H9 (cell line): Measurements from ENCODE around the gene CDCP1. TPM values are rescaled to one million over a fixed set of nuclear protein-coding genes. Genes with fewer than 3 reads are reported as not detected.
"Not testable (repeated sequence)": the region's sequence is repeated elsewhere in the genome, so short reads cannot be mapped to it uniquely, and the experiment has no call there.

Experiments used
- DNase-seq: peaks from one replicate; pipeline ENCODE4 v3.0.0-alpha.2; 2017
- H2AFZ ChIP-seq: one replicate; pipeline ENCODE4 v1.6.1; 2013; ENCODE audit warnings: mild to moderate bottlenecking, low read length, control low read depth, moderate library complexity
- H2AK5ac ChIP-seq: 2 replicates; pipeline ENCODE4 v1.6.1; 2013; ENCODE audit warnings: low read length, control low read depth, mixed read lengths; ENCODE audit not compliant: insufficient read length
- H2BK120ac ChIP-seq: one replicate; pipeline ENCODE4 v1.6.1; 2013; ENCODE audit warnings: low read depth, mild to moderate bottlenecking, low read length, control low read depth, inconsistent platforms; ENCODE audit not compliant: poor library complexity, severe bottlenecking
- H2BK12ac ChIP-seq: 2 replicates; pipeline ENCODE4 v1.6.1; 2013; ENCODE audit warnings: low read length, control low read depth, mixed read lengths, low read depth; ENCODE audit not compliant: insufficient read length
- H2BK15ac ChIP-seq: 2 replicates; pipeline ENCODE4 v1.6.1; 2013; ENCODE audit warnings: low read depth, low read length, control low read depth
- H2BK20ac ChIP-seq: one replicate; pipeline ENCODE4 v1.6.1; 2013; ENCODE audit warnings: low read depth, mild to moderate bottlenecking, low read length, control low read depth, inconsistent platforms; ENCODE audit not compliant: poor library complexity, severe bottlenecking
- H2BK5ac ChIP-seq: 2 replicates; pipeline ENCODE4 v1.6.1; 2013; ENCODE audit warnings: low read length, control low read depth, mixed read lengths; ENCODE audit not compliant: insufficient read length
- H3K14ac ChIP-seq: 2 replicates; pipeline ENCODE4 v1.6.1; 2013; ENCODE audit warnings: low read length, control low read depth; ENCODE audit not compliant: insufficient read depth
- H3K18ac ChIP-seq: 2 replicates; pipeline ENCODE4 v1.6.1; 2013; ENCODE audit warnings: low read depth, mild to moderate bottlenecking, mixed read lengths, low read length, control low read depth; ENCODE audit not compliant: insufficient read length
- H3K23ac ChIP-seq: 2 replicates; pipeline ENCODE4 v1.6.1; 2013; ENCODE audit warnings: low read length, control low read depth, mixed read lengths, low read depth; ENCODE audit not compliant: insufficient read length
- H3K23me2 ChIP-seq: 2 replicates; pipeline ENCODE4 v1.6.1; 2013; ENCODE audit warnings: low read depth, mild to moderate bottlenecking, mixed read lengths, low read length, control low read depth; ENCODE audit not compliant: insufficient read length, poor library complexity, severe bottlenecking
- H3K27ac ChIP-seq: 2 replicates; pipeline ENCODE4 v1.5.1; 2013; ENCODE audit warnings: low read length, control low read depth, mixed read lengths, low read depth; ENCODE audit not compliant: insufficient read length
- H3K27me3 ChIP-seq: 2 replicates; pipeline ENCODE4 v1.6.1; 2013; ENCODE audit warnings: low read length, control low read depth, inconsistent platforms; ENCODE audit not compliant: insufficient read depth
- H3K4ac ChIP-seq: 2 replicates; pipeline ENCODE4 v1.6.1; 2013; ENCODE audit warnings: low read depth, mild to moderate bottlenecking, control low read depth, inconsistent platforms, low read length, moderate library complexity
- H3K4me1 ChIP-seq: 2 replicates; pipeline ENCODE4 v1.6.1; 2013; ENCODE audit warnings: low read length, control low read depth, inconsistent platforms; ENCODE audit not compliant: insufficient read depth
- H3K4me2 ChIP-seq: 2 replicates; pipeline ENCODE4 v1.6.1; 2013; ENCODE audit warnings: low read length, control low read depth, mixed read lengths; ENCODE audit not compliant: insufficient read length, insufficient read depth
- H3K56ac ChIP-seq: 2 replicates; pipeline ENCODE4 v1.6.1; 2013; ENCODE audit warnings: low read depth, mild to moderate bottlenecking, mixed read lengths, low read length, control low read depth; ENCODE audit not compliant: insufficient read length
- H3K79me1 ChIP-seq: 2 replicates; pipeline ENCODE4 v1.6.1; 2013; ENCODE audit warnings: low read depth, mild to moderate bottlenecking, moderate library complexity, low read length, control low read depth, inconsistent platforms; ENCODE audit not compliant: insufficient read depth, poor library complexity, severe bottlenecking
- H3K79me2 ChIP-seq: 2 replicates; pipeline ENCODE4 v1.6.1; 2013; ENCODE audit warnings: low read length, control low read depth, inconsistent platforms; ENCODE audit not compliant: insufficient read depth
- H3K9ac ChIP-seq: 2 replicates; pipeline ENCODE4 v1.6.1; 2013; ENCODE audit warnings: low read length, control low read depth, mixed read lengths; ENCODE audit not compliant: insufficient read length; ENCODE audit errors: extremely low read depth
- H3K9me3 ChIP-seq: one replicate; pipeline ENCODE4 v1.6.1; 2013; ENCODE audit warnings: low read depth, low read length, inconsistent platforms; ENCODE audit not compliant: control insufficient read depth
- H3T11ph ChIP-seq: one replicate; pipeline ENCODE4 v1.6.1; 2013; ENCODE audit warnings: mild to moderate bottlenecking, low read length, control low read depth, inconsistent platforms
- H4K20me1 ChIP-seq: one replicate; pipeline ENCODE4 v1.6.1; 2013; ENCODE audit not compliant: control insufficient read depth, insufficient read length, insufficient read depth
- H4K5ac ChIP-seq: 2 replicates; pipeline ENCODE4 v1.6.1; 2013; ENCODE audit warnings: low read depth, mild to moderate bottlenecking, mixed read lengths, low read length, control low read depth; ENCODE audit not compliant: insufficient read length
- H4K8ac ChIP-seq: replicated peaks from 2 replicates; pipeline ENCODE4 v1.6.1; 2013; ENCODE audit warnings: low read length, control low read depth, mixed read lengths, low read depth; ENCODE audit not compliant: insufficient read length
- H4K91ac ChIP-seq: 2 replicates; pipeline ENCODE4 v1.6.1; 2013; ENCODE audit warnings: low read depth, mild to moderate bottlenecking, moderate library complexity, mixed read lengths, low read length, control low read depth; ENCODE audit not compliant: insufficient read length
- H3K27ac Mint-ChIP-seq, 3 experiments: 2 replicates in 2 of 3; 3 replicates in 1 of 3; pipeline ENCODE4 v1.8.0; 2020 to 2021; ENCODE audit warnings: mixed read lengths in 3 of 3, mild to moderate bottlenecking in 1 of 3, moderate library complexity in 1 of 3
- H3K27me3 Mint-ChIP-seq: 2 replicates; pipeline ENCODE4 v1.8.0; 2021; ENCODE audit warnings: low read depth, mild to moderate bottlenecking, moderate library complexity, mixed read lengths
- H3K36me3 Mint-ChIP-seq, 3 experiments: 2 replicates in 2 of 3; 3 replicates in 1 of 3; pipeline ENCODE4 v1.8.0; 2020 to 2021; ENCODE audit warnings: low read depth in 3 of 3, mixed read lengths in 3 of 3; ENCODE audit not compliant: insufficient read depth in 1 of 3
- H3K4me1 Mint-ChIP-seq, 2 experiments: 2 replicates each; pipeline ENCODE4 v1.8.0; 2020; ENCODE audit warnings: mixed read lengths in 2 of 2
- H3K4me3 Mint-ChIP-seq, 2 experiments: 2 replicates in 1 of 2; 3 replicates in 1 of 2; pipeline ENCODE4 v1.8.0; 2020 to 2021; ENCODE audit warnings: mild to moderate bottlenecking in 2 of 2, mixed read lengths in 2 of 2, moderate library complexity in 1 of 2
- H3K9me3 Mint-ChIP-seq, 2 experiments: 2 replicates in 1 of 2; 3 replicates in 1 of 2; pipeline ENCODE4 v1.8.0; 2020; ENCODE audit warnings: mild to moderate bottlenecking in 2 of 2, mixed read lengths in 2 of 2, moderate library complexity in 1 of 2
- WGBS: extraction: QIAGEN DNeasy Blood & Tissue Kit; methylation state at CpG from one replicate; pipeline ENCODE4 v1.1.7; 2013; ENCODE audit warnings: missing lambda C conversion rate, low lambda C conversion rate, mixed read lengths; ENCODE audit not compliant: insufficient read length; ENCODE audit errors: extremely low coverage; 5-methylcytosine and 5-hydroxymethylcytosine counted together
- total RNA-seq: library from RNA; stranded (reverse); gene quantifications from 2 replicates; pipeline ENCODE4 v1.2.1, GENCODE V29; 2021
- TF ChIP-seq, protein P1 (sequence below): fragments of 200-600 bp; sonication (generic); conservative IDR thresholded peaks from 3 replicates; pipeline ENCODE4 v1.8.0; 2021; ENCODE audit warnings: antibody characterized with exemption, mild to moderate bottlenecking

The CDCP1 gene
- total RNA-seq, 1 experiment from 2014 or later, result 12.9 TPM

DNA sequence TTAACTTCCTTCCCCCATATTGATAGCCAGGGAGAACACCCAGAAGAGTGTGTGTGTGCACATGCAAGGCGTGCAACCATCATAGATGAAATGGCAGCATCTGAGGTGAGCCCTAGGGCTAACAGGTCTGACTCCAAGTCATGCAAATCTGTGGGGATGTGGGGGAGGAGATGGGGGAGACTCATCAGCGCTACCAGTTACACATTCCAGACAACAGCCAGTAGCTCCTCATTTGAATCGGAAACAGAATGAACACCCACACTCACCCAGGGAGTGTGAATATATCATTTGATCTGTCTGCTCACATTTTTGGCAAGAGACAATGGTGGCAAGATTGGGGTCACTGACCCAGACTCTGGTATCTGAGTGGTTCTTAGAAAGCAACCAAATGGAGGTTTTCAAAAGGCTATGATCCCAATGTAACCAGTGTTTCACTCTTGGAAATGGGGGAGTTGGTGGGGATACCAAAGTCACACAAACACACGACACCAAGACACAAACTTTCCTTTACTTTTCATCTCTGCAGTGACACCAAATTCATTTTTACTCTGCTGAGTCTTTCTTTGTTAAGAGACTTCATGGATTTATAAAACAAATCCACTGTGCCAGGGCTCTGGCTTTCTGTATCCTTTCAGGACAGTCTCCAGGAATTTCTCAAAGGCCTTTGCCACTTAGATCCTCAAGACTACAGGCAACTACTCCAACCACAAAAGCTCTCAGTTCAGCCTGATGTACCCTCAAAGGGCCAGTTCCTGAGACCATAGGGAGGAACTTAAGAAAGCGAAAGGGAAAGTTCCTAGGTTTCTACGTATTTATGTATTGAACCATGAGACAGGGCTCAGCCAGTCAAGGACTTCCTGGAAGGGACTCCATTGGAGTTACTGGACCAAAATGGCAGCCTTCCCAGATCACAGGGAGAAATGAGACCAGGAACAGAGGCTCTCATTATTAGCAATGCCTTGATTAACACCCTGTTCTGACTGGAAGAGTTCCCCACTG lies 2.2 kb downstream of the CDCP1 start:
- Histone ChIP-seq H3K4me2 (no peak overlapping the region), H3K79me2 (no peaks in the 10 kb centered on the region; the same call in 1 of the 2 replicates), H3K4me1 (peaks cover 5% of the 10 kb centered on the region), H3K23me2 (peaks cover 16% of the 10 kb centered on the region), H3K4ac (no peak overlapping the region), H4K8ac (no peak overlapping the region), H3K23ac (no peak overlapping the region), H2BK5ac (no peak overlapping the region), H4K91ac (no peak overlapping the region), H3K18ac (no peak overlapping the region), H3K9ac (no peak overlapping the region), H3K79me1 (no peaks in the 10 kb centered on the region), H2BK15ac (no peak overlapping the region), H3K56ac (no peak overlapping the region), H2AFZ (no peak overlapping the region), H3T11ph (no peak overlapping the region), H3K27me3 (peaks cover 16% of the 10 kb centered on the region; the same call in 1 of the 2 replicates), H2AK5ac (no peak overlapping the region), H3K9me3 (no peaks in the 10 kb centered on the region), H4K20me1 (no peaks in the 10 kb centered on the region), H3K14ac (no peak overlapping the region), H2BK12ac (no peak overlapping the region), H4K5ac (no peak overlapping the region), H3K27ac (no peak overlapping the region), H2BK120ac (no peak overlapping the region), H2BK20ac (no peak overlapping the region)
- H3K36me3 Mint-ChIP-seq, result no peaks in the 10 kb centered on the region
- no CpG with 5 or more reads among the region's 6 CpGs for WGBS
- no peak overlapping the region for H3K27ac Mint-ChIP-seq
- H3K4me1 Mint-ChIP-seq, result peaks cover 30 to 35% of the 10 kb centered on the region in 2 experiments
- DNase-seq, result no peak
- H3K4me3 Mint-ChIP-seq, result no peak overlapping the region; a peak in 1 of 5 replicates
- TF ChIP-seq, protein P1, sequence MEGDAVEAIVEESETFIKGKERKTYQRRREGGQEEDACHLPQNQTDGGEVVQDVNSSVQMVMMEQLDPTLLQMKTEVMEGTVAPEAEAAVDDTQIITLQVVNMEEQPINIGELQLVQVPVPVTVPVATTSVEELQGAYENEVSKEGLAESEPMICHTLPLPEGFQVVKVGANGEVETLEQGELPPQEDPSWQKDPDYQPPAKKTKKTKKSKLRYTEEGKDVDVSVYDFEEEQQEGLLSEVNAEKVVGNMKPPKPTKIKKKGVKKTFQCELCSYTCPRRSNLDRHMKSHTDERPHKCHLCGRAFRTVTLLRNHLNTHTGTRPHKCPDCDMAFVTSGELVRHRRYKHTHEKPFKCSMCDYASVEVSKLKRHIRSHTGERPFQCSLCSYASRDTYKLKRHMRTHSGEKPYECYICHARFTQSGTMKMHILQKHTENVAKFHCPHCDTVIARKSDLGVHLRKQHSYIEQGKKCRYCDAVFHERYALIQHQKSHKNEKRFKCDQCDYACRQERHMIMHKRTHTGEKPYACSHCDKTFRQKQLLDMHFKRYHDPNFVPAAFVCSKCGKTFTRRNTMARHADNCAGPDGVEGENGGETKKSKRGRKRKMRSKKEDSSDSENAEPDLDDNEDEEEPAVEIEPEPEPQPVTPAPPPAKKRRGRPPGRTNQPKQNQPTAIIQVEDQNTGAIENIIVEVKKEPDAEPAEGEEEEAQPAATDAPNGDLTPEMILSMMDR, result no peak
- H3K9me3 Mint-ChIP-seq, result no peaks in the 10 kb centered on the region; a peak in 1 of 5 replicates
- H3K27me3 Mint-ChIP-seq, result peaks cover 61% of the 10 kb centered on the region

DNA sequence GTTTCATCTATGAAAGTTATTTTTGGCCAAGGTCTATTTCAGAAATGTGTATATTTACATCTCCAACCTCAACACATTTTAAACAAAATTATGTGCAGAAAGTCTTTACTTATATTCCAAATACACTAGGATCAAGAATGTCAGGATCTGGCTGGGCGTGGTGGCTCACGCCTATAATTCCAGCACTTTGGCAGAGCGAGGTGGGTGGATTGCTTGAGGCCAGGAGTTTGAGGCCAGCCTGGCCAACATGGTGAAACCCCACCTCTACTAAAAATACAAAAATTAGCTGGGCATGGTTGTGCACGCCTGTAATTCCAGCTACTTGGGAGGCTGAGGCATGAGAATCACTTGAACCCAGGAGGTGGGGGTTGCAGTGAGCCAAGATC lies 5.4 kb downstream of the CDCP1 start:
- not testable (repeated sequence) for H2BK20ac ChIP-seq, H3K23me2 ChIP-seq, H2BK5ac ChIP-seq, H3K14ac ChIP-seq, H4K5ac ChIP-seq, H3K56ac ChIP-seq, H3T11ph ChIP-seq, H3K4ac ChIP-seq, H3K9me3 Mint-ChIP-seq, H4K20me1 ChIP-seq, H2AK5ac ChIP-seq, H4K91ac ChIP-seq, H3K9me3 ChIP-seq, H4K8ac ChIP-seq, H3K79me2 ChIP-seq, H2BK120ac ChIP-seq, H3K4me3 Mint-ChIP-seq, H3K27ac Mint-ChIP-seq, H3K9ac ChIP-seq, H3K4me2 ChIP-seq, H2BK15ac ChIP-seq, H3K18ac ChIP-seq, H3K27ac ChIP-seq, H3K4me1 ChIP-seq, H3K79me1 ChIP-seq, H3K36me3 Mint-ChIP-seq, H3K27me3 ChIP-seq, H2AFZ ChIP-seq, DNase-seq, H3K23ac ChIP-seq, H2BK12ac ChIP-seq
- peaks cover 39 to 43% of the 10 kb centered on the region in 2 experiments for H3K4me1 Mint-ChIP-seq
- H3K27me3 Mint-ChIP-seq, result peaks cover 31% of the 10 kb centered on the region
- WGBS, result no CpG with 5 or more reads among the region's 4 CpGs
